CD4-positive, alpha-beta T cell treated with Interleukin-15 for 1 hour (primary cell): ENCODE measurements around the gene TBC1D5.
A peak's percentile ranks its signal among the peaks of the same experiment; 100 is the strongest.
"Not testable (repeated sequence)": the region's sequence is repeated elsewhere in the genome, so short reads cannot be mapped to it uniquely, and the experiment has no call there.

Experiments
- DNase-seq: peaks from one replicate; pipeline ENCODE4 v3.0.0-alpha.2; 2020

The TBC1D5 gene, protein sequence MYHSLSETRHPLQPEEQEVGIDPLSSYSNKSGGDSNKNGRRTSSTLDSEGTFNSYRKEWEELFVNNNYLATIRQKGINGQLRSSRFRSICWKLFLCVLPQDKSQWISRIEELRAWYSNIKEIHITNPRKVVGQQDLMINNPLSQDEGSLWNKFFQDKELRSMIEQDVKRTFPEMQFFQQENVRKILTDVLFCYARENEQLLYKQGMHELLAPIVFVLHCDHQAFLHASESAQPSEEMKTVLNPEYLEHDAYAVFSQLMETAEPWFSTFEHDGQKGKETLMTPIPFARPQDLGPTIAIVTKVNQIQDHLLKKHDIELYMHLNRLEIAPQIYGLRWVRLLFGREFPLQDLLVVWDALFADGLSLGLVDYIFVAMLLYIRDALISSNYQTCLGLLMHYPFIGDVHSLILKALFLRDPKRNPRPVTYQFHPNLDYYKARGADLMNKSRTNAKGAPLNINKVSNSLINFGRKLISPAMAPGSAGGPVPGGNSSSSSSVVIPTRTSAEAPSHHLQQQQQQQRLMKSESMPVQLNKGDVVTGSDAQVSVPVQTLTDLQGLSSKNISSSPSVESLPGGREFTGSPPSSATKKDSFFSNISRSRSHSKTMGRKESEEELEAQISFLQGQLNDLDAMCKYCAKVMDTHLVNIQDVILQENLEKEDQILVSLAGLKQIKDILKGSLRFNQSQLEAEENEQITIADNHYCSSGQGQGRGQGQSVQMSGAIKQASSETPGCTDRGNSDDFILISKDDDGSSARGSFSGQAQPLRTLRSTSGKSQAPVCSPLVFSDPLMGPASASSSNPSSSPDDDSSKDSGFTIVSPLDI

DNA sequence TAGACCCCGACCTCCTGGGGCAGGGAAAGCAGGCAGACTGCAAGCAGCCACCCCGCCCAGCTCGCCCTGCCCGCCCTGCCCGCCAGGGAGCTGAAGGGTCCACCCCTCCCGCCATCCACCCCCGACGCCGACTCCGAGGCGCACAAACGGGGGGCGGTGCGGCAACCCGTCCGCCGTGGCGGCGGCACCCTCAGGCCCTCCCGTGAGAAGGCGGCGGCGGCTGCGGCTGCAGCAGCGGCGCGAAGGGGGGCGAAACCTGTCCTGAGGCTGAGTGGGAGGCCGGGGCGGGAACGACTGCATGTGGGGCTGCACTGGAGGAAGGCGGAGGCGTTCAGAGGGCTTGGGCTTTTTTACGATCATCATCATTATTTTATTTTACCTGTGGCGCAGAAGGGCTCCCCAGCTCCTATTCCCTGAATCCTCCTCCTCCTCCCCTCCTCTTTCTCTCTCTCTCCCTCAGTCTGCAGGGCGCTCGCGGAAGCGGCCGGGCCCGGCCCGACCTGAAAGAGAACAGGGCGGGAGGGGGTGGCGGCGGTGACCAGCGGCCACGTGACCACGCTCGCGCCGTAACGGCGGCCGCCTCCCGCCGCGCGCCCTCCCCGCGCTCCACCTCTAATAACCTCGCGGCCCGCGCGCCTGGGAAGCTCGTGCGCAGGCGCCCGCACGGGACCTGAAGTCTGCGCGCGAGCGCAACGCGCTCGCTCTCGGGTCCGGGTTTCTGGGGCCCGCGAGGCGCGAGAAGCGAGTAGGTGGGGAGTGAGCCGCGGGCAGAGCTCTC is at the start of gene TBC1D5:
Gene TBC1D5, minus strand, starts transcription at position 530 of the 778 bp plus-strand sequence. CDS start 234,061 bp downstream, outside the sequence.
- DNase-seq = peak; percentile 96

DNA sequence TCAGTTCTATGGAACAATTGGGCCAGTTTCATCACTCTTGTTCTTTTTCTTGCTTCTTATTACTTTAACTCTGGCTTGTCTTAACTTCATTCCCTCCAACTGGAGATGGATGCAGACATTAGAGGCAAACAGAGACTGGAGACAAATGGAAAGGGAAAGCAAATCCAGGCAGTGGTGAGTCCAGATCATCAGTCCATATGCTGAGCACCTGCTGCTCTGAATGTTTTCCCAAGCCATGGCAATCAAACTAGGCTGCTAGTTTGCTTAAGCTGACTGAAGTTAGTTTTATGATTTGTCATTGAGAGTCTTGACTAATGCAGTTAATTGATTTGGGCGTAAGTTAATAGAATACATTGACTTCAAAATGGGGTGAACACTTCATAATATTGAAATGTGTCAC is 41.0 kb upstream of the TBC1D5 start:
- DNase-seq = no peak

DNA sequence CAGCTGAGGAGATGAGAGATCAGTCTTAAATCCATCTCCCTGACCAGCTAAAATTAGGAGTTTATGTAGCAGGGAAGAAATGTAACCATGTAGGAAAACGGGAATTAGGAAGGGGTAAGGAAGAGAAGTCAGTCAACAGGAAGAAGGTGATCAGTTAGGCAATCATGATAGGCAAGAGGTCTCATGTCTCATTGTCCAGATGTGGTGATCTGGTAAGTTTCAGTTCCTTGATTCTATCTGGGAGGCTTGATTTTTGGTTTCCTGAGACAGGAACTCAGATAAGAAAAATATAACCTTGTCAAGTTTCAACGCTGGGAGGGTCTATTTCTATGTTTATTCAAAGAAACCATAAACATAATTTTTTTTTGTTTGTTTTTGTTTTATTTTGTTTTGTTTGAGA is 40.3 kb upstream of the TBC1D5 start:
- DNase-seq = no peak

DNA sequence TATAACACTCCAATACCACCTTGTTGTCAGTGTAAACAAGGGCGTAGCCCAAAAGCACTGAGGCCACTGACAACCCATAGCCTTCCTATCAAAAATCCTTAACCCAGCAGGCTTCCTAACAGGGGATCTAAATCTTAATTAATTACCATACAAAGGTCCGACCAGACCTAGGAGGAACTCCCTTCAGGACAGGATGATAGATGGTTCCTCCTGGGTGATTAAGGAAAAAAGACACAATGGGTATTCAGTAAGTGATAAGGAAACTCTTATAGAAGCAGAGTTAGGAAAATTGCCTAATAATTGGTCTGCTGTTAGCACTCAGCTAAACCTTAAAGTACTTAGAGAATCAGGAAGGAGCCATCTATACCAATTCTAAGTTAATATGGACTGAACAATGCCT is 37.9 kb upstream of the TBC1D5 start:
- not testable (repeated sequence) for DNase-seq

DNA sequence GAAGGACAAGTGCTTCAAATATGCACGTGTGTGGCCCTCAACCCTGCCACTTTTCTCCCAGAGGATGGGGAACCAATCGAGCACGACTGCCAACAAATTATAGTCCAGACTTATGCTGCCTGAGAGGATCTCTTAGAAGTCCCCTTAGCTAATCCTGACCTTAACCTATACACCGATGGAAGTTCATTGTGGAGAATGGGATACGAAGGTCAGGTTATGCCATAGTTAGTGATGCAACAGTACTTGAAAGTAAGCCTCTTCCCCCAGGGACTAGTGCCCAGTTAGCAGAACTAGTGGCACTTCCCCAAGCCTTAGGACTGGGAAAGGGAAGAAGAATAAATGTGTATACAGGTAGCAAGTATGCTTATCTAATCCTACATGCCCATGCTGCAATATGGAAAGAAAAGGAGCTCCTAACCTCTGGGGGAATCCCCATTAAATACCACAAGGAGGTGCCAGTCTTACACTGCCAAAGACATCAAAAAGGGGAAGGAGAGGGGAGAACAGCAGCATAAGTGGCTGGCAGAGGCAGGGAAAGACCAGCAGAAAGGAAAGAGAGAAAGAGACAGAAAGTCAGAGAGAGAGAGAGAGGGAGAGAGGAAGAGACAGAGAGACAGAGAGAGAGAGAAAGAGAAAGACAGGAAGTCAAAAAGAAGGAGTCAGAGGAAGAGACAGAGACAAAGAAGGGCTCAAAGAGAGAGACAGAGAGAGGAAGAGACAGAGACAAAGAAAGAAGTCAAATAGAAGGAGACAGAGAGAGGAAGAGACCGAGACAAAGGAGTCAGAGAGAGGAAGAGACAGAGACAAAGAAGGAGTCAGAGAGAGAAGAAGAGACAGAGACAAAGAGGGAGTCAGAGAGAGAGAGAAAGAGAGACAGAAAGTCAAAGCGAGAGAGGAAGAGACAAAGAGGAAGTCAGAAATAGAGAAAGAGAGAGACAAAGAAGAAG is 37.1 kb upstream of the TBC1D5 start:
- DNase-seq = not testable (repeated sequence)

DNA sequence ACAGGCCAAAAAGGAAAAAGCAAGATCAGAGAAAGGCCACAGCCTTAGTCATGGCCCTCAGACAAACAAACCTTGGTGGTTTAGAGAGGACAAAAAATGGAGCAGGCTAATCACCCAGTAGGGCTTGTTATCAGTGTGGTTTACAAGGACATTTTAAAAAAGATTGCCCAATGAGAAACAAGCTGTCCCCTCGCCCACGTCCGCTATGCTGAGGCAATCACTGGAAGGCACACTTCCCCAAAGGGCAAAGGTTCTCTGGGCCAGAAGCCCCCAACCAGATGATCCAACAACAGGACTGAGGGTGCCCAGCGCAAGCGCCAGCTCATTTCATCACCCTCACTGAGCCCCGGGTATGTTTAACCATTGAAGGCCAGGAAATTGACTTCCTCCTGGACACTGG is 34.9 kb upstream of the TBC1D5 start:
- DNase-seq = not testable (repeated sequence)

DNA sequence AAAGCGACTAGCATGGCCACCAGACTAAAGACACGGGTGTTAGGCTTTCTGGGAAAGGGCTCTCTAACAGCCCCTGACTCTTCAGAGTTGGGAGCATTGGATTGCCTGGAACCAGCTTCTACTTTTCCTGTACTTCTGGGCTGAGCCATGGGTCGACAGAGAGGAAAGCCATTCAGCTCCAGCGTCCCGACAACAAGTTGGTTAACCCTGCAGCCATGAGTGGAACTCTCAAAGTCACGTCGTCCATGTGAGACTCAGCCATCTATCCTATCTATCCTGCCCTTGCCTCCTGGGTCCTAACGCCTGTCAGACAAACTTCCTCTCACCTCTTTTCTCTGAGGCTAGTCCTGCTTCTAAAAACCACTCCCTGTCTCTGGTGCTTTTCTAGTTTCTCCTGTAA is 32.6 kb upstream of the TBC1D5 start:
- no peak for DNase-seq

DNA sequence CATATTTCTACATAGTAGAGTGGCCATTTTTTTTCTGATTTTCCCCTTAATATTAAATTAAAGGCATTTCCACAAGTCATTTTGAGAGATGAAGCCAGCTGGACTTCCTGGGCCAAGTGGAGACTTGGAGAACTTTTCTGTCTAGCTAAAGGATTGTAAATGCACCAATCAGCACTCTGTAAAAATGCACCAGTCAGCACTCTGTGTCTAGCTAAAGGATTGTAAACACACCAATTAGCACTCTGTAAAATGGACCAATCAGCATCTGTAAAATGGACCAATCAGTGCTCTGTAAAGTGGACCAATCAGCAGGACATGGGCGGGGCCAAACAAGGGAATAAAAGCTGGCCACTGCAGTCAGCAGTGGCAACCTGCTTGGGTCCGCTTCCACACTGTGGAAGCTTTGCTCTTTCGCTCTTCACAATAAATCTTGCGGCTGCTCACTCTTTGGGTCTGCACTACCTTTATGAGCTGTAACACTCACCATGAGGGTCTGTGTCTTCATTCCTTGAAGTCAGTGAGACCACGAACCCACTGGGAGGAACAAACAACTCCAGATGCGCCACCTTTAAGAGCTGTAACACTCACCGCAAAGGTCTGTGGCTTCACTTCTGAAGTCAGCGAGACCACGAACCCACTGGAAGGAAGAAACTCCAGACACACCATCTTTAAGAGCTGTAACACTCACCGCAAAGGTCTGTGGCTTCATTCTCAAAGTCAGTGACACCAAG is 31.9 kb upstream of the TBC1D5 start:
- peak; percentile 36 for DNase-seq

DNA sequence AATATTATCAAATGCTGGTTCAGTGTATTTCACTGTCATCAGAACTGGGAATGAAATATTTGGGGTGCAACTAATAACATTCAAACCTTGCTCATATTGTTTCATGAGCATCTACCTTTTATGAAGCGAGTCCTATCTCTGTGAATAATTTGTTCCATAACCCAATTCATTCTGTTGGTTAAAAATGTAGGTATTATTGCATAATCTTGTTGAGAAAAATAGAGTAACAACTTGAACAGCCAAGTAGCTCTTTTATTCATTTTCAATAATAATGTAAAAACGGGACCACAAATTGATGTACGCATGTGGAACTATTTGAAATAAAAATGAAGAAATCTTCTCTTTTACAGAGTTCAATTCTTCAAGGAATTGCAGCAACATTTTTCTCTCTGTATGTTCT is 30.1 kb upstream of the TBC1D5 start:
- DNase-seq = no peak

DNA sequence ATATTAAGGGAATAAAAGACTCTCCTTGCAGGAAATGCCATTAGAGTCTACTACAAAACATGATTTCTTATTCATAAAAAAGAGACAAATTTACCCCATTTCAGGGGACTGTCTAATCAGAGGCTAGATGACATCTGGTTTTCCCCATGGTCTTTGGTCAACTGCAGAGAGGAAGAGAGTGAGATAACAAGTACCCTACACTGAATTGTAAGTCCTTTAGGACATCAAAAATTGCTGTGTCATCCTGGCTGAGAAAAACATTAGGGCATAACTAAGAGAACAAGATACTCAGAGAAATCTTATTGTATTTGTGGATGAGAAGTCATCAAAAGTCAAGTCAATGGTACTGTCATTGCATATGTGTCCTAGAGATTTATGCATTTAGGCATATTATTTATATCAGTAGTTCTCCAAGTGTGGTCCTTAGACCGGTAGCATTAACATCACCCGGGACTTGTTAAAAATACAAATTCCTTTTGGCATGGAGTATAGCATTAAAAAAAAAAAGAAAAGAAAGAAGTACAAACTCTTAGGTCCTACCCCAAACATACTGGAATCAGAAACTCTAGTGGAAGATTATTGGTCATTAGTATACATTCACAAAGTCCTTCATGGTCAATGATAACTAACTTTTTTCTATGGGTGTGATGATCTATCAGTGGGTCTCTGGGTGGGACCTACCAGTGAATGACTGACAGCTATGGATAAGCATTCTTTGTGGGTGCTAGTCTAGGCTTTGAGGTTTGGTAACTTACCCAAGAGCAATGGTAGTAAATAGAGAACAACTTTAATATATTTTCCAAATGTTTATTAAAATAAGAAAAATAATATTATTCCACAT is 29.0 kb upstream of the TBC1D5 start:
- DNase-seq = no peak

DNA sequence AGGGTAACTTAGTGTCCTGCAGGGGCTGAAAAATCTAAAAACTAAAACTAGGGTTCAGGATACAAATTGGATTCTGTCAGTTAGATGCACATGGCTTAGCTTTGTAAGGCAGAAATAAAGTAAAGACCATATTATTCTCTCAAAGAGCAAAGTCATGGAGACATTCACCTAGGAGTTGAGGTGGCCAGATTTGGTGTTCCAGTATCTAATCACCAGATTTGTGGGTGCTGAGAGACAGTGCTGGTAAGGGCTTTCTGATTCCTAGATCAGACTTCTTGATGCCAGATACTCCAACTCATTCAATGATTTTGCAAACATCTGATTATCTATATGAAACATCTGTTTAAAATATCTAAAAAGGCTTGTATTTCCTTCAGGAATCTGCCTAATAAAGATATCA is 28.3 kb upstream of the TBC1D5 start:
- DNase-seq = no peak

DNA sequence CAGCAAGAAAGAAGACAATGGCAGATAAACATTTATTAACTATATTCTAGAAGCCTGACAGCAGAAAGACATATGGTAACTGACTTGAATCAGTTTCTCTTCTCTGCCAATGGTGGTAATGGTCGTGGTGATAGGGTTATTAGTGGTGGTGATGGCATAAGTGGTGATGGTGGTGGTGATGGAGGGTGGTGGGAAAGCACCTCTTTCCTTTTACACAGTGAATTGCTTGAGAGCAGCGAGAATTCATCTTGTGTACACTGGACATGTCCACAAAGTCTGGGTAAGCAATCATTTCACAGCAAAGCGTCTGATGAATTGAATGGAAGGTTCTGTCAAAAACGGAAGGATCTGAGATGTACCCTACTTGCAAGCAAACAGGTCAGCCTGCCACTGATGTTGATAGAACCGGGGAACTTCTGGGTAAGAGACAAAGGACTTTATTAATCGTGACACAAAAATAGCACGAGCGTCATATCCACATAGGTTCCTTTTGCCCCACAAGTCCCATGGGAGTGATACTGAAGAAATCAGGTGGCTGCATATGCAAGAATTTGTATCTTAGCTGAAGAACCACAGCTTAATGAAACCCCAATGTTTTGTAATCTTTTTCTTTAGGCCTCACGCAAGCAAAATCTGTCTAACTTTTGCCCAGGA is 23.5 kb upstream of the TBC1D5 start:
- no peak for DNase-seq

DNA sequence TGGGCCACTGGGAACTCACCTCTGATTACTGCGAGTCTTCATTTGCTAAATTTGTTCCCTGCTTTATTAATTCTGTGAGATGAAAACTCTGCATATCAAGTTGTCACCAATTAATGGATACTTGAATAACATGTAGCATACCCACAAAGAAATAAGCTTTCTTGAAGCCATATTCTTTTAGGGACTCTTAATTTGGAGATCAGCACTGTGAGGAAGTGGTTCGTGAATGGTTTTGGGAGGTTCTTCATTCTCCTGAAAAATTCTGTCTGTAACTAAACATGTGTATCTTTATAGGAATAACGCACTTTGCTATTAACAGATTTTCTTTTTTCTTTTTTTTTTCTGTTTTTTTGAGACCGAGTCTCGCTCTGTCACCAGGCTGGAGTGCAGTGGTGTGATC is 19.1 kb upstream of the TBC1D5 start:
- DNase-seq = no peak

DNA sequence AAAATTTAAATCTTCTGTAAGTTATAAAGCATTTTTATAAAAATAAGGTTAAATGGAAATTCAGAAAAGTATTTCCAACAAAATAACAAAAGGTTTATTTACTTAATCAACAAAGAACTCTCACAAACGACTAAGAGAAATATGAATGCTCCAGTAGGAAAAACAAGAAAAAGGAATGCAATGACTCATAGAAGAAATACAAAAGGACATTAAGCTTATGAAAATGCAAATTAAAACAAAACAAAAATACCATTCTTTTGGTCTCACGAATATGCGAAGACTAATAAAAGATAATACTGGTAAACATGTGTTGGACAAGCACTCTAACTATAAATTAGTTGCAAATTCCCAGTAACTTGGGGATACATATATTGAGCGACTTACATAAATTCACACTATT is 17.5 kb upstream of the TBC1D5 start:
- DNase-seq = no peak

DNA sequence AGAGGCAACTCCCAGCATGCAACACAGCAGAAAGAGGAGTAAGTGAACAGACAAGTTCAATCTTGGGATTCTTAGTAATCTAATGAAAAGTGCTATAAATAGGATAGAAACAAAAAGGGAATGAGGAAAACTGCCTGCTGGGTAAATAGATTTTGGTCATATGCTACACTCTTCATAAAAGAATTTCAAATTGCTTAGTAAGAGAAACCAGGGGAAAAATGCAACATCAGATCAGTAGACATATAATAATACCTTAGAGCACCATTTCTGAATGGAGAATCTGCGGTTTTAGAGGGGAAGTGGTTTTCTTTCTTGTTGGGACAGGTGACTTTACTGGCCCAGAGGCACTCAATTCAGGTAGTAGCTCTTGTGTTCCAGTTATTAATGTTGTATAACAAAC is 13.4 kb upstream of the TBC1D5 start:
- DNase-seq = no peak

DNA sequence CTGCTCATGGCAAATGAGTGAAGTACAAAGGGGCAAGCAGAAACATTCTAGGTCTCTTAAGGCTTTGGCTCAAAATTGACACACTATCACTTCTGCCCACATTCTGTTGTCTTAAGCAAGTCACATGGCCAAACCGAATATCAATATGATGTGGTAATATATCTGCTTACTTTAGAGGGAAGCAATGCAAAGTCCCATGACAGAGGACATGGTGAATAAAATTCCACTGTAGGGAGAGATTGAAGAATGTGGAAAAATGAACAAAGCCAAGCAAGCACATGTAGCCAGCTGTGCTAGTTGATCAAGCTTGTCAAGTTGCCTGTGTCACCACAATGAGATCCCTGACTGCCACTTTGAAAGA is 11.2 kb upstream of the TBC1D5 start:
- DNase-seq = no peak

DNA sequence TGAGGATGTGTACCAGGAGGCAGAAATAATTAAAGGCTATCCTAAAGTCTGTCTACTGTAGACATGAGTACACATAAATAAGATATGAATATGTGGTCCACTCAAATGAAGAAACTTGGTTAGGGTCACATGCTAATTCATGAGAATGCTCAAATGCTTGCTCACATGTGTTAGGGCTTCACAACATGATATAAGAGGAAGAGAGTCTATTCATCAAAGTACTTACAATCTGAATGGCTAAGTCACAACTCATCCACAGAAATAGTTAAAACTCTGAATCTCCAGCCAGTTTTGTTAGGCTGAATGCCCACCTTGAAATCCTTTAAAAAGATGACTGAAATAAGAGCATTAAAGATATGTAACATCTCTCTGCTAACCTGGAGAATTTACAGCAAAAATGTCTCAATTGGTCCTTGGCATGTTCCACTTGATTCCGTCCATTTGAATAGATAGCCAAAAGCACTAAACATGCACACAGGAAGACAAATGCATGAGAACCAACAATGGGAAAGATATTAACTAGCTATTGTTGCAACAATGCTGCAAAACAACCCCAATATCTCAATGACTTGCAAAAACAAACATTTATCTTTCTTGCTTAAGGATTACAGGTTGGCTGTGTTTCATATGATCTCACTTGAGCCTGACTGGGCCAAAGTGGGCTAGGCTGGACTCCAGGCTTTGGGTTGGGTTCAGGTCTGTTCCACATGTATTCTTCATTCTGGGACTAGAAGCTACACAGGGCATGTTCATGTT is 10.6 kb upstream of the TBC1D5 start:
- no peak for DNase-seq

DNA sequence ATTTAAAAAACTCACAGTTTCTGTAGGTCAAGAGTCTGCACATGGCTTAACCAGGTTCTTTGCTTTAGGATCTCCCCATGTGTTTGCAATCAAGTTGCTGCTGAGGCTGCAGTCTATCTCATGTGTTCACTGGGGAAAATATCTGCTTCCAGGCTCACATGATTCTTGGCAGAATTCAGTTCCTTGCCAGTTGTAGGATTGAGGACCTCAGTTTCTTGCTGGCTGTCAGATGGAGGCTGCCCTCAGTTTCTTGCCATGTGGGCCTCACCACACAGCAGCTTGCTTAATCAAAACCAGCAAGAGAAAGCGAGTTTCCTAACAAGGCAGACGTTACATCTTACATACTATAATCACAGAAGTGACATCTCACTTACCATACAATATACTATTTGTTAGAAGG is 10.0 kb upstream of the TBC1D5 start:
- DNase-seq = no peak

DNA sequence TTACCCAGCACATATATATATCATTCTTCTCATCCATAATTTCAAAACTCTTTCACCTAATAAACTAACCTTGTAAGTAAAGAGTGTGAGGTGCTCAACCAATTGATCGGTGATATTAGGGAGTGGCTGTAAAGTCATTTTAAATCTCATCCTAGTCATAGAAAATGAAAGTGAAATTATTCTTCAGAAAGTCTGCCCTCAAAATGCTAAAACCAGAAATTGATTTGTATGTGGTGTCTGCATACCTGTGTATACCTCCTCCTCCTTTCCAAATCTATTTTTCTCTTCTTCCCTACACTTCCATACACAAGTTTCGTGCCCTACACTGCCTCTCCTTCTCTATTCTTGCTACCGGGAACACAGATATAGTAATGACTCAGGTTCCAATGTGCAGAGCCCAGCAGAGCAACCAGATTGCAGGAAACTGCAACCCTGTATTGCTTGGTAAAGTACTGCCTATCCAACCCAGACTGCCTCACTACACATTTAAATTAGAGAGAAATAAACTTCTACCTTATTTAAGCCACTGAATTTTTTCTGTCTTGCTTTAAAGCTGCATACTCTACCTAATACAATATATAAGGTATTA is 7.4 kb upstream of the TBC1D5 start:
- no peak for DNase-seq
